ENCODE measurements around the gene SSB. TPM values are rescaled to one million over a fixed set of nuclear protein-coding genes. Genes with fewer than 3 reads are reported as not detected.

SSB gene
- total and polyA plus RNA-seq, 2 of the 4 experiments (the other 2 are of a cell fraction), result 41.2 to 75.5 TPM

- ATAC-seq (ENCODE audit: low read depth), result no peak
- dilution Hi-C loops (cut with HindIII; ENCODE audit: low sequenced_read_pairs, unreplicated experiment), result no loop called here
These were observed 7.9 kb downstream of the SSB start for GRCh38 chr2:169806586-169806985.

More at GRCh38 chr2:169806586-169806985, 7.9 kb downstream of the SSB start:
- H3K23ac ChIP-seq (ENCODE audit: low read depth, low read length), result no peak overlapping the region
- no peak overlapping the region for H3K4me3 ChIP-seq (ENCODE audit: insufficient read depth, low read depth, low read length)
- no peak overlapping the region for H4K91ac ChIP-seq (ENCODE audit: insufficient read depth, low read depth, low read length)
- no peak overlapping the region for H2AK5ac ChIP-seq (ENCODE audit: low read depth, low read length)
- no peak overlapping the region; the same call in 1 of the 2 replicates for H3K27ac ChIP-seq (ENCODE audit: insufficient read depth, low read length)
- H4K8ac ChIP-seq (ENCODE audit: low read depth in 2 of 2, low read length in 2 of 2), result no peak overlapping the region
- H2AK9ac ChIP-seq (replicated peaks; ENCODE audit: low read depth, low read length, poor library complexity), result no peak overlapping the region
- peak overlapping the region; percentile 93 for H2BK5ac ChIP-seq (ENCODE audit: low read depth, low read length, poor library complexity, severe bottlenecking)
- ChIA-PET POLR2A (ENCODE audit: unreplicated experiment) (no interaction called here), CTCF (no interaction called here)
- H3K18ac ChIP-seq (ENCODE audit: low read depth, low read length), result no peak overlapping the region
- in situ Hi-C loops (cut with MboI; ENCODE audit: low sequenced_read_pairs) (loop anchor here (25.0 kb wide), 1 partner anchor 1131 kb away; the partner anchor contains the start of gene GORASP2), intact Hi-C loops (cut with micrococcal nuclease) (no loop called here)
- BruUV-seq (replicated peaks), result no TSS peak
- H2AFZ ChIP-seq (replicated peaks; ENCODE audit: low read length, poor library complexity), result no peak overlapping the region
- H2BK15ac ChIP-seq (ENCODE audit: low read depth, low read length), result no peak overlapping the region
- no peak overlapping the region for H3K14ac ChIP-seq (replicated peaks; ENCODE audit: low read depth, low read length)
- H3K4me1 ChIP-seq (ENCODE audit: control insufficient read depth, insufficient read depth, low read length), result peaks cover 6% of the 10 kb centered on the region
- no peaks in the 10 kb centered on the region for H3K27me3 ChIP-seq (ENCODE audit: control insufficient read depth, insufficient read depth, low read length)
- peaks cover 2 to 28% of the 10 kb centered on the region in 2 experiments; a peak in 2 of 4 replicates for H3K79me1 ChIP-seq (ENCODE audit: low read depth in 1 of 2, low read length in 2 of 2)
- H3K36me3 ChIP-seq (ENCODE audit: control insufficient read depth, insufficient read depth, low read length), result peaks cover 38% of the 10 kb centered on the region
- no peak overlapping the region for H2BK20ac ChIP-seq (ENCODE audit: low read depth, low read length)
- H3K9ac ChIP-seq (ENCODE audit: low read depth, low read length), result no peak overlapping the region
- H4K5ac ChIP-seq (ENCODE audit: low read depth, low read length), result no peak overlapping the region
- no peak for DNase-seq
- no peak overlapping the region for H3K4ac ChIP-seq (ENCODE audit: low read depth, low read length)
- H2BK120ac ChIP-seq (ENCODE audit: low read depth, low read length), result no peak overlapping the region
- H3K9me3 ChIP-seq (ENCODE audit: control insufficient read depth, insufficient read depth, low read length), result no peaks in the 10 kb centered on the region
- no peak for TF ChIP-seq MXI1 (IDR thresholded peaks at IDR 0.05; ENCODE audit: borderline replicate concordance, low read depth, low read length)
- no peak for TF ChIP-seq USF2 (IDR thresholded peaks at IDR 0.05; ENCODE audit: low read depth, low read length)
- no peak for TF ChIP-seq BHLHE40 (IDR thresholded peaks at IDR 0.05; ENCODE audit: low read depth, low read length)
- TF ChIP-seq RAD21 (IDR thresholded peaks at IDR 0.05; ENCODE audit: low read length), result no peak
- no peak for TF ChIP-seq FOS (IDR thresholded peaks at IDR 0.05; ENCODE audit: low read depth, low read length)
- no peak for TF ChIP-seq POLR2A (IDR thresholded peaks at IDR 0.05; ENCODE audit: low read depth, low read length)
- TF ChIP-seq CHD1 (IDR thresholded peaks at IDR 0.05; ENCODE audit: low read depth, low read length), result no peak
- TF ChIP-seq CEBPB (IDR thresholded peaks at IDR 0.05; ENCODE audit: low read depth, low read length), result no peak
- TF ChIP-seq CTCF (conservative IDR thresholded peaks at IDR 0.05; ENCODE audit: low read depth, low read length), result no peak
- no peak for TF ChIP-seq RCOR1 (IDR thresholded peaks at IDR 0.05; ENCODE audit: insufficient replicate concordance, low read length)
- no peak for TF ChIP-seq MAFK (IDR thresholded peaks at IDR 0.05; ENCODE audit: low read depth, low read length)
- TF ChIP-seq RFX5 (IDR thresholded peaks at IDR 0.05; ENCODE audit: low read depth, low read length), result no peak
- TF ChIP-seq SMC3 (IDR thresholded peaks at IDR 0.05; ENCODE audit: low read depth, low read length), result no peak
- H3K56ac ChIP-seq (ENCODE audit: extremely low read depth, insufficient read depth, low read length), result no peak overlapping the region
- no peaks in the 10 kb centered on the region for H3K9me1 ChIP-seq (ENCODE audit: insufficient read depth, low read length)
- 0 out of 2 replicates have a peak, but pooled peaks cover 3% of the 10 kb centered on the region for H4K20me1 ChIP-seq (ENCODE audit: insufficient read depth, low read length)
- no peak overlapping the region for H3K4me2 ChIP-seq (ENCODE audit: low read depth, low read length)

All from IMR-90 (cell line).